ENCODE data around the gene R3HDM2. TPM values are rescaled to one million over a fixed set of nuclear protein-coding genes. Genes with fewer than 3 reads are reported as not detected.

The R3HDM2 gene
- total RNA-seq, 1 donor from 2014 or later, result 5.6 TPM

DNA sequence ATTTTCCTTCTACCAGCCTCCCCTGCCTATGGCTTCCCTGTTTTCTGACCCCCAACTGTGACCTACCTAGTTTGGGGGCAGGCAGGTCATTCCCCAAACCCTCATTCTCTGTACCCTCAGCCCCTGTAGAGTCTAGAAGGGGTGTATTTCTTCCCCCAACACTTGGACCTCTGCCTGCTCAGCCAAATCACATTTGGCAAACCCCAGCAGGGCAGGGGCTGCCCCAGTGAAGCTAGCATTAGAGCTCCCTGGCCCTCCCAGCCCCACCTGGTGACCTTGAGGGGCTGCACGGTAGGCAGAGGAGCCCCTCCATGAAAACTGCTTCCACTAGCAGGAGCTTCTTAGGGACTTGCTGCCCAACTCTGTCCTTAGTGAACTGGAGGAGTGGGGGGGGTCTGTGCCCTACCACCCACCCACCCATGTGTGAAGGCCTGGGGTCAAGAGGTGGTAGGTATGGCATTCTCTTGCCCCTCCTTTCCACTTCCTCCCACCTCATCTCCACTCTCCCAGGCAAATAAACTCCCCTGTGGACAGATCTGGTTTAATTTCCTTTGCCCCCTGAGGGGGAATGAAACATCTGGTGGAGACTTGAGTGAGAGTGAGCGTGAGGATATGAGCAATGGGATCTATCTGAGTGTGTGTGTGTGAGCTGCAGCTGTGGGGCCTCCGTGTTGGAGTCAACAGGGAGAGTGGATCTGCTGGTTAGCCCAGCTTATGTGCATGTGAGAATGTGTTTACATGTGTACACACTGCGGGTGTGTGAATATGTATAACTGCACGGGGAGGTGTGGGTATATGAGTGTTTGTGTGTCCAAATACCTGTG lies 212.6 kb downstream of the R3HDM2 start:
- DNase-seq (ENCODE audit: low read depth in 2 of 2), result no peak

- no peak for DNase-seq (ENCODE audit: low read depth in 2 of 2)
Measured at GRCh38 chr12:57216921-57217879, 213.6 kb downstream of the R3HDM2 start.

DNA sequence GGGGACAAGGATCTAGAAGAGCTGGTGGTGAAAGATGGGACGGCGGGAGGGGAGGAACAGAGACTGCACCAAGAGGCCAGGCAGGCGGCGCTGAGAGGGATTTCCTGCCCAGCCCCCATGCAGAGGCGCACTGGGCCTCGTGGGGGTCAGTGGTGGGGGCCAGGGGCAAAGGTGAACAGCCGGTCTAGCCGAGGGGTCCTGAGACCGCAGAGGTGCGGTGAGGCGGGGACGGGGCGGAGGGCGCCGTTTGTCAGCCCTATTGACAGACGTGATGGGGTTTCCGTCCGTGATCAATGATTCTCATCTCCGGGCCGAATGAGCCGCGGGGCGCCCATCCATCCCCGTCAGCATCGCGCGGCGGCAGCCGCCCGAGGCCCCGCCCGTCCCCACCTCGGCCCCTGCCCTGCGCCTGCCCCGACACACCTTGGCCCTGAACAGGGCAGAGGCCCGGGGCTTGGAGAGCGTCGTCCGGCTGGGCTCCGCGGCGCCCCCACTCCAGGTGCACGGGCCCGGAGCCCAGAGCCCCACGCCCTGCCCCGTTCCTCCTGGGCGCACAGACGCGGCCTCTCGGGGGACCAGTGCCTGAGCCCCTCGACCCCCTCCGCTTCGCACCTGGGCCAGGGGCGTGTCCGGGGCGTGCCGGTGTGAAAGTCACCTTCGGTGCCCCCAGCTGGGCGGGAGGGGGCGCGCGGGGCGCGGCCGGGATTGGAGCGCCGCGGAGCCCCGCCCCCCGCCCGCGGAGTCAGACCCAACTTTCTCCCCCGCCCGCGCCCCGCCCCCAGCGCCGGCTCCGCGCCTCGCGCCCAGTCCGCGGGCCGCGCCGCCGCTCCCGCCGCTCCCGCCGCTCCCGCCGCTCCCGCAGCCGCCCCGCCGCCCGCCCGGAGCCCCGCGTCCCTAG lies 214.6 kb downstream of the R3HDM2 start, which contains the start of gene NXPH4:
Gene NXPH4, plus strand, starts transcription at position 781 of the 898 bp plus-strand sequence. CDS start 176 bp downstream, outside the sequence.
- DNase-seq (ENCODE audit: low read depth in 2 of 2), result no peak

DNA sequence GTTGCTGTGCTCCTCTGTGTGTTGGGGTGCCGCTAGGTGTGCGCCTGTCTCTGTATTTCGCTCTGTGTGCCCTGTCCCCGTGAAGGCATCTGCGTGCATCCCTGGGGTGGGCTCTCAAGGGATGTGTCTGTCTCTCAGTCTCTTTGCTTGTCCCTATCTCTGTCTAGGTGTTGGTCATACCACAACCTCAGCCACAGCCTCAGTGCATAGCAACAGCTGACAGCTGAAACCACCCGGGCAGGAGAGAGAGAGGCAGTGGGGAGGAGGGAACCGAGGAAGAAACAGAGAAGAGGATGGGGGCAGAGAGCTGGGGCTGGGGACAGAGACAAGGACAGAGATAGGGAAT lies 215.2 kb downstream of the R3HDM2 start:
- no peak for DNase-seq (ENCODE audit: low read depth in 2 of 2)

- DNase-seq (ENCODE audit: low read depth in 2 of 2), result no peak
Measured at GRCh38 chr12:57215065-57215464, 215.8 kb downstream of the R3HDM2 start.

- DNase-seq (ENCODE audit: low read depth in 2 of 2), result peak; percentile 61 to 72
Measured at GRCh38 chr12:57214398-57214781, 216.5 kb downstream of the R3HDM2 start.

DNA sequence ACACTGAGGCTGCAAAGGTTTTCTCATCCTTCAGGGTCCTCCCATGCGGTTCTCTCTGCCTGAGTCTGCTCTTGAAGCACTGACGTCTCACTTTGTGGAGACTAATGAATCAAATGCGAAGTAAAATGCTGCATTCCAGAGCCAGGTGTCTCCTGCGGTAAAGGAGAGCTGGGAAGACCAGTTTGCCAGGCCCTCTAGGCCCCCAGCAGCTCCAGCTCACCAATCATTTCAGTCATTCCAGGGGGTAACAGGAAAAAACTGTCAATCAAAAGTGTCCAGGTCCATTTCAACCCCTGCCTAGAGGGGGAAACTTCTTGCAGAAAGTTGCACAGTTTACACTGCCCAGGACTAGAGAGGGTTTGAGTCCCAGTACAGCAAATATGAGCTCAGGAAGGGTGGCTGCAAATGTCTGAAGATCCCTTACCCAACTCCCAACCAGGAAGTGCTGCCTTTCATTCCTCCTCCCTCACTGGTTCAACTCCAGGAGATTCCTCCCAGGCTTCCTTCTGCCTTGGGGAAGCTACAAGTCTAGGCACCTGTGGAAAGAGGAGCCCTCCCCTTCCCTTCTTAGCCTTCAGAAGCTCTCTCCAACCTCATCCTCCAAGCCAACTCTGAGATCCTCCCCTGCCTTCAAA lies 217.0 kb downstream of the R3HDM2 start:
- no peak for DNase-seq (ENCODE audit: low read depth in 2 of 2)

GRCh38 chr12:57213058-57213715 lies 217.7 kb downstream of the R3HDM2 start:
- DNase-seq (ENCODE audit: low read depth in 2 of 2), result peak; percentile 88 to 89

DNA sequence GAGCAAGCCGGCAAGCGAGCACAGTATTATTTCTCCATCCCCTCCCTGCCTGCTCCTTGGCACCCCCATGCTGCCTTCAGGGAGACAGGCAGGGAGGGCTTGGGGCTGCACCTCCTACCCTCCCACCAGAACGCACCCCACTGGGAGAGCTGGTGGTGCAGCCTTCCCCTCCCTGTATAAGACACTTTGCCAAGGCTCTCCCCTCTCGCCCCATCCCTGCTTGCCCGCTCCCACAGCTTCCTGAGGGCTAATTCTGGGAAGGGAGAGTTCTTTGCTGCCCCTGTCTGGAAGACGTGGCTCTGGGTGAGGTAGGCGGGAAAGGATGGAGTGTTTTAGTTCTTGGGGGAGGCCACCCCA lies 218.2 kb downstream of the R3HDM2 start:
- DNase-seq (ENCODE audit: low read depth in 2 of 2), result no peak

DNA sequence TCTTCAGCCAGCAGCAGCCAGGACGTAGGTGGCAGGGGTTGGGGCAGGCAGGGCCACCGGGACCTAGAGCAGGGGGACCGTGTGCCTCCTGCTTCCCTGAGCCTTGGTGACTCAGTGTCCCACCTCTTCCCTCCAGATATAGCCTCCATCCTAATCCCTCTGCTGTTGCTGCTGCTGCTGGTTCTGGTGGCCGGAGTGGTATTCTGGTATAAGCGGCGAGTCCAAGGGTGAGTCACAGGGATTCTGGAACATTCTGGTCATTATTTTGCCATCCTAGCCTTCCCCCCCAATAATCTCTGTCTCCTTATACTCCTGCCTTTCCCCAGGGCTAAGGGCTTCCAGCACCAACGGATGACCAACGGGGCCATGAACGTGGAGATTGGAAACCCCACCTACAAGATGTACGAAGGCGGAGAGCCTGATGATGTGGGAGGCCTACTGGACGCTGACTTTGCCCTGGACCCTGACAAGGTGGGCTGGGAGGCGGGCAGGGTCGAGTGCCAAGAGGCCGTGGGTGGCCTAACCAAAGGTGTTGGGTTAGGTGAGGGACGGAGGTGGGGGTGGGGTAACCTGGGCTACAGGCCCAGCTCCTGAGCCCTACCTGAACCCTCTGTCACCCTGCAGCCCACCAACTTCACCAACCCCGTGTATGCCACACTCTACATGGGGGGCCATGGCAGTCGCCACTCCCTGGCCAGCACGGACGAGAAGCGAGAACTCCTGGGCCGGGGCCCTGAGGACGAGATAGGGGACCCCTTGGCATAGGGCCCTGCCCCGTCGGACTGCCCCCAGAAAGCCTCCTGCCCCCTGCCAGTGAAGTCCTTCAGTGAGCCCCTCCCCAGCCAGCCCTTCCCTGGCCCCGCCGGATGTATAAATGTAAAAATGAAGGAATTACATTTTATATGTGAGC lies 218.8 kb downstream of the R3HDM2 start:
- DNase-seq (ENCODE audit: low read depth in 2 of 2), result no peak

- no peak for DNase-seq (ENCODE audit: low read depth in 2 of 2)
Measured at GRCh38 chr12:57210926-57211692, 219.7 kb downstream of the R3HDM2 start.

DNA sequence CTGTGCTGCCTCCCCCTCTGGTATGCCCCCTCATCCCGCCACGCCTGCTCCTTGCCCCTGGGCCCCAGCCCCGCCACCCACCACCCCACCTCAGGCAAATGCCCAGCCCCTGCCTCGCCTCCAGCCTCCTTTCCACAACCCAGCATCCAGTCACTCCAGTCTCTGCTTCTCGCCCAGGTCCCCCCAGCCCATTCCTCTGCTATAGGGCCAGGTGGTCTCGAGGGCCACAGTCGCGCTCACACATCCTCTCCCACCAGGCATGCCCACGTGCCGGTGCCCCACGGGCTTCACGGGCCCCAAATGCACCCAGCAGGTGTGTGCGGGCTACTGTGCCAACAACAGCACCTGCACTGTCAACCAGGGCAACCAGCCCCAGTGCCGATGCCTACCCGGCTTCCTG lies 220.4 kb downstream of the R3HDM2 start:
- DNase-seq (ENCODE audit: low read depth in 2 of 2), result no peak

DNA sequence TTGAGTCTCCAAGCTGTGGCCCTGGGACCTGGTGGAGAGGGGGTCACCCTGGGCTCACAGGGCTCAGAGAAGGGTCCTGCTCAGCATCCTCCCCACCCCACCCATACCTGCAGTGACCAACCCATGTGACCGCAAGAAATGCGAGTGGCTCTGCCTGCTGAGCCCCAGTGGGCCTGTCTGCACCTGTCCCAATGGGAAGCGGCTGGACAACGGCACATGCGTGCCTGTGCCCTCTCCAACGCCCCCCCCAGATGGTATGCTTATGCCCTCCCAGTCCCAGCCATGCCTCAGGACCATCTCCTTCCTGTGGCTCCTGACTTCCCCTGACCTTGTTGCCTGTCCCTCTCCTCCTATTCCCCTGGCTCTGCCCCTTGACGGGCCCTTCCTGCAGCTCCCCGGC lies 220.9 kb downstream of the R3HDM2 start:
- no peak for DNase-seq (ENCODE audit: low read depth in 2 of 2)

DNA sequence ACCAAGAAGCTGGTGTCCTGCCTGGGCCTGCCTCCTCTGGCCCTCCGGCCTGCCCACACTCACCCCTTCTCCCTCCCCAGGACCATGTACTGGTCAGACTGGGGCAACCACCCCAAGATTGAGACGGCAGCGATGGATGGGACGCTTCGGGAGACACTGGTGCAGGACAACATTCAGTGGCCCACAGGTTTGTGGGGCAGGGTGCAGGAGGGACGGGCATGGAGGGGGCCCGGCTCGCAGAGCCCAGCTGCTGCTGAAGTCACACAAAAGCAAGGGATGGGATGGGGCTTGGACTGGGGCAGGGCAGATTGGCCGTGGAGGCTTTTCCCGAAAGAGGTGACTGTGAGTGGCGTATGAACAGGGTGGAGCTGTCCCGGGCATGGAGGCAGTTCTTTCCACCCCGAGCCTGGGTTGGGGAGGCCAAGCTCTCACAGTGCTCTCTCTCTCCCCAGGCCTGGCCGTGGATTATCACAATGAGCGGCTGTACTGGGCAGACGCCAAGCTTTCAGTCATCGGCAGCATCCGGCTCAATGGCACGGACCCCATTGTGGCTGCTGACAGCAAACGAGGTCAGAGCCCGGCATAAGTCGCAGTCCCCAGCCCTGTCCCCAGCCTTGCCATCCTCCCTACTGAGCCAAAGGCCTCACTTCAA lies 222.1 kb downstream of the R3HDM2 start:
- DNase-seq (ENCODE audit: low read depth in 2 of 2), result peak; percentile 14 to 84

DNA sequence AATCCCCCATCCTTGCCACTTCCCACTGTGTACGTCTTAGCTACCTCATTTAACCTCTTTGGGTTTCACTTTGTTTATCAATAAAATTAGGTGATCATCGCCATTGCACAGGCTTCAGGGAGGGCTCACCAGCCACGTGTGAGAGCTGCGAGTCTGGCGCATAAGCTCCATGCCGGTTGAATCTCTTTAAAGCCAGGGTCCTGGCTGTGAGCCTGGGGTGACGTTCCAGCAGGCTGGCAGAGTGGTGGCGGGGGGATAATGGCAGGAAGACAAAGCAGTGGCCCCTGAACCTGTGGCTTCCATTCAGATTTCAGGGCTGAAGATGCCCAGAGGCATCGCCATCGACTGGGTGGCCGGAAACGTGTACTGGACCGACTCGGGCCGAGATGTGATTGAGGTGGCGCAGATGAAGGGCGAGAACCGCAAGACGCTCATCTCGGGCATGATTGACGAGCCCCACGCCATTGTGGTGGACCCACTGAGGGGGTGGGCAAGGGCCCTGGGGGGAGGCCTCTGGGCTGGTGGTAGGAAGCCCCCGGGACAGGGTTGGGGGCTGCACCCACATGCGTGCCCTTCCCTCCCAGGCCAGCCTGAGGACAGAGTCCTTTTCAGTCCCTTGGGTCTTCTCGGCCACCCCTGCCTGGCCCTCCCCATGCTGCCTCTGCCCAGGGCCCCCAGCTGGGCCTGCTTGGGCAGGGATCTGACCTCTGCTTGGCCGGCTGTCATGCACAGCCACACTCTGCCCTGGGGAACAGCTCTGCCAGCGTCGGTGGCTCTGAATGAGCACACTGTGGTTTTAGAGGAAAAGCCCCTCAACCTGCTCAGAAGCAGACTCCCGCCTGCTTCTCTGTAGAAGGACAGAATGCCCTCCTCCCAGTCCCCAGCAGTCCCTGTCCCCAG lies 222.9 kb downstream of the R3HDM2 start:
- no peak for DNase-seq (ENCODE audit: low read depth in 2 of 2)

DNA sequence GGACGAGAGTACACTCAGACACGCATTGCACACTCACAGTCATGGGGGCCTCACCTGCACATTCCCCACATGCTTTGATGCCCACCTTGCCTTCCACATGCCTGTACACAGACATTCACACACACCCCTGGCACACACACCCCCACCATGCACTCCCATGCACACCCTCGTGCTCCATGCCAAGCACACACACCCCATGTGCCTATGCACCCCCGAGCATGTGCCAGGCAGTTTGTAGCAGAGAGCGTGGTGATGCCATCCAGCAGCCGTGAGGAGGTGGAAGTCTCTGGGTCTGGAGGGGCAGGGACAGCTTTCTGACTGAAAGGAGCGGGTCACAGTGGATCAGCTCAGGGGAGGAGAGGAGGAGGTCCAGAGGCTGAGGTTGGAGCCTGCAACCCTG lies 224.9 kb downstream of the R3HDM2 start:
- no peak for DNase-seq (ENCODE audit: low read depth in 2 of 2)

DNA sequence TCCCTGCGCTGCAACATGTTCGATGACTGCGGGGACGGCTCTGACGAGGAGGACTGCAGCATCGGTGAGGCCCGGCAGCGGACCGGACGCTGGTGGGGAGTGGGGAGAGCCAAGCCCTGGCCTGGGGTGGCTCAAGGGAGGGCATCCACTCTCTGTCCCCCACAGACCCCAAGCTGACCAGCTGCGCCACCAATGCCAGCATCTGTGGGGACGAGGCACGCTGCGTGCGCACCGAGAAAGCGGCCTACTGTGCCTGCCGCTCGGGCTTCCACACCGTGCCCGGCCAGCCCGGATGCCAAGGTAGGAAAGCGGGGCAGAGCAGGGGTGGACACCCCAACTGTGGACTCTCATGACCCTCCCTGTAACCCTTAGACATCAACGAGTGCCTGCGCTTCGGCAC lies 225.7 kb downstream of the R3HDM2 start:
- DNase-seq (ENCODE audit: low read depth in 2 of 2), result no peak

All from lung microvascular endothelial cell (primary cell).